ENCODE measurements around the gene EPAS1. TPM values are rescaled to one million over a fixed set of nuclear protein-coding genes. Genes with fewer than 3 reads are reported as not detected.

EPAS1 gene
- polyA plus RNA-seq, 1 of the 3 experiments (the other 2 are of a cell fraction): 69.2 TPM

DNA sequence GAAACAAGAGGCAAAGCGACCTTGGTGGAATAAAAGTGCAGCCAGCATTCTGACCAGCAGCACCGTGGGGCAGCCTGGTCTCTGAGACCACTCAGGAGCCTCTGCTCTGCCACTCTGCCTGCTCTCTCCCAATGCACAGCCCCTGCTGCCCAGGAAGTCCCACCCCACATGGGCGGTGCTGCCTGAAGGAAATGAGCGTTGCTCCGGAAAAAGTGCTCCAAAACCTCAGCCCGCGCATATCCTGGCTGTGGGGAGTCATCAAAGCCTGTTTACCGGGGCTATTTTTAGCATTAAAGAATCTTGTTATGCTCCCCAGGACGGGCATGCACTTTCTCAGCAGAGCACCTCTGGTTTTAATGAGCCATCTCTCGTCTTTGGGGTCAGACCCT is 54.5 kb downstream of the EPAS1 start:
- H3K4me3 ChIP-seq (ENCODE audit: low read depth in 2 of 2, low read length in 1 of 2): no peak overlapping the region
- WGBS (ENCODE audit: low lambda C conversion rate): 92% methylated on average over 10 of the region's 10 CpGs
- H2AFZ ChIP-seq (ENCODE audit: low read depth): no peak overlapping the region

More for the DNA sequence above, 54.5 kb downstream of the EPAS1 start:
- Histone ChIP-seq H3F3A (replicated peaks; ENCODE audit: insufficient read depth) (no peaks in the 10 kb centered on the region), H3K9me3 (no peaks in the 10 kb centered on the region), H3K27me3 (ENCODE audit: insufficient read depth) (no peaks in the 10 kb centered on the region), H3K4me1 (ENCODE audit: control insufficient read depth in 1 of 2, insufficient read depth in 2 of 2, low read depth in 1 of 2, low read length in 1 of 2) (peaks cover 0 to 65% of the 10 kb centered on the region in 2 experiments; a peak in 2 of 4 replicates), H3K27ac (ENCODE audit: low read depth in 2 of 2, low read length in 1 of 2) (peak overlapping the region in 1 of 2 experiments; percentile 90; a peak in 1 of 4 replicates), H3K79me2 (ENCODE audit: insufficient read depth) (peaks cover 10% of the 10 kb centered on the region), H3K9me2 (no peaks in the 10 kb centered on the region), H3K36me3 (replicated peaks in 1 of 2; ENCODE audit: control insufficient read depth in 1 of 2, insufficient read depth in 2 of 2, low read length in 1 of 2) (peaks cover 37 to 87% of the 10 kb centered on the region in 2 experiments), H3K4me2 (no peak overlapping the region), H4K20me1 (ENCODE audit: insufficient read depth) (no peaks in the 10 kb centered on the region), H3K9ac (no peak overlapping the region)
- ChIA-PET CTCF (no interaction called here), POLR2A (no interaction called here)
- TF ChIP-seq RFX5 (IDR thresholded peaks at IDR 0.05; ENCODE audit: low read length): no peak
- TF ChIP-seq, protein P1, sequence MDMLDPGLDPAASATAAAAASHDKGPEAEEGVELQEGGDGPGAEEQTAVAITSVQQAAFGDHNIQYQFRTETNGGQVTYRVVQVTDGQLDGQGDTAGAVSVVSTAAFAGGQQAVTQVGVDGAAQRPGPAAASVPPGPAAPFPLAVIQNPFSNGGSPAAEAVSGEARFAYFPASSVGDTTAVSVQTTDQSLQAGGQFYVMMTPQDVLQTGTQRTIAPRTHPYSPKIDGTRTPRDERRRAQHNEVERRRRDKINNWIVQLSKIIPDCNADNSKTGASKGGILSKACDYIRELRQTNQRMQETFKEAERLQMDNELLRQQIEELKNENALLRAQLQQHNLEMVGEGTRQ (IDR thresholded peaks at IDR 0.05; ENCODE audit: borderline replicate concordance, low read depth, low read length): no peak
- no peak for TF ChIP-seq ZBTB33 (IDR thresholded peaks at IDR 0.05; ENCODE audit: borderline replicate concordance, low read depth)
- TF ChIP-seq, protein P2, sequence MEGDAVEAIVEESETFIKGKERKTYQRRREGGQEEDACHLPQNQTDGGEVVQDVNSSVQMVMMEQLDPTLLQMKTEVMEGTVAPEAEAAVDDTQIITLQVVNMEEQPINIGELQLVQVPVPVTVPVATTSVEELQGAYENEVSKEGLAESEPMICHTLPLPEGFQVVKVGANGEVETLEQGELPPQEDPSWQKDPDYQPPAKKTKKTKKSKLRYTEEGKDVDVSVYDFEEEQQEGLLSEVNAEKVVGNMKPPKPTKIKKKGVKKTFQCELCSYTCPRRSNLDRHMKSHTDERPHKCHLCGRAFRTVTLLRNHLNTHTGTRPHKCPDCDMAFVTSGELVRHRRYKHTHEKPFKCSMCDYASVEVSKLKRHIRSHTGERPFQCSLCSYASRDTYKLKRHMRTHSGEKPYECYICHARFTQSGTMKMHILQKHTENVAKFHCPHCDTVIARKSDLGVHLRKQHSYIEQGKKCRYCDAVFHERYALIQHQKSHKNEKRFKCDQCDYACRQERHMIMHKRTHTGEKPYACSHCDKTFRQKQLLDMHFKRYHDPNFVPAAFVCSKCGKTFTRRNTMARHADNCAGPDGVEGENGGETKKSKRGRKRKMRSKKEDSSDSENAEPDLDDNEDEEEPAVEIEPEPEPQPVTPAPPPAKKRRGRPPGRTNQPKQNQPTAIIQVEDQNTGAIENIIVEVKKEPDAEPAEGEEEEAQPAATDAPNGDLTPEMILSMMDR (IDR thresholded peaks at IDR 0.05): no peak
- no peak for TF ChIP-seq FOSL2 (IDR thresholded peaks at IDR 0.05; ENCODE audit: borderline replicate concordance, low read depth)
- no peak for TF ChIP-seq YY1 (IDR thresholded peaks at IDR 0.05; ENCODE audit: low read depth)
- TF ChIP-seq TEAD4 (IDR thresholded peaks at IDR 0.05; ENCODE audit: borderline replicate concordance, insufficient read depth): no peak
- TF ChIP-seq, protein P3, sequence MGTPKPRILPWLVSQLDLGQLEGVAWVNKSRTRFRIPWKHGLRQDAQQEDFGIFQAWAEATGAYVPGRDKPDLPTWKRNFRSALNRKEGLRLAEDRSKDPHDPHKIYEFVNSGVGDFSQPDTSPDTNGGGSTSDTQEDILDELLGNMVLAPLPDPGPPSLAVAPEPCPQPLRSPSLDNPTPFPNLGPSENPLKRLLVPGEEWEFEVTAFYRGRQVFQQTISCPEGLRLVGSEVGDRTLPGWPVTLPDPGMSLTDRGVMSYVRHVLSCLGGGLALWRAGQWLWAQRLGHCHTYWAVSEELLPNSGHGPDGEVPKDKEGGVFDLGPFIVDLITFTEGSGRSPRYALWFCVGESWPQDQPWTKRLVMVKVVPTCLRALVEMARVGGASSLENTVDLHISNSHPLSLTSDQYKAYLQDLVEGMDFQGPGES (IDR thresholded peaks at IDR 0.05; ENCODE audit: low read depth, low read length): no peak
- TF ChIP-seq MEF2A (IDR thresholded peaks at IDR 0.05; ENCODE audit: borderline replicate concordance, low read depth): no peak
- no peak for TF ChIP-seq NRF1 (IDR thresholded peaks at IDR 0.05; ENCODE audit: low read depth, low read length)
- TF ChIP-seq EZH2phosphoT487 (IDR thresholded peaks at IDR 0.05; ENCODE audit: borderline replicate concordance, low read depth): no peak
- no peak for TF ChIP-seq EP300 (IDR thresholded peaks at IDR 0.05; ENCODE audit: borderline replicate concordance in 1 of 2, low read depth in 1 of 2, low read length in 1 of 2)
- no peak for TF ChIP-seq FOXM1 (IDR thresholded peaks at IDR 0.05; ENCODE audit: low read depth)
- DNase-seq: no peak
